IMR-90 (cell line): ENCODE results near the gene TPH1. TPM values are rescaled to one million over a fixed set of nuclear protein-coding genes. Genes with fewer than 3 reads are reported as not detected.

Experiments
- ATAC-seq: fragments of 200-7000 bp; cut with Tn5 transposase; 2 replicates; pipeline ENCODE4 v1.9.1; 2020; ENCODE audit warnings: low read depth, mild to moderate bottlenecking, moderate library complexity
- BruUV-seq: library from RNA; stranded (reverse); fragments of 400-500 nt; replicated peaks from 2 replicates; lab custom pipeline; 2021; lab: Mats Ljungman, UMichigan
- CTCF ChIA-PET: fragments of 300-600 bp; formaldehyde crosslinking; extraction: SDS; loops from one replicate; lab custom pipeline; 2021; ENCODE audit warnings: antibody characterized with exemption; lab: Yijun Ruan, JAX
- POLR2A ChIA-PET: fragments of 300-600 bp; sonication (Branson Sonifier 250); formaldehyde crosslinking; loops from one replicate; lab custom pipeline; 2022; ENCODE audit warnings: antibody characterized with exemption; ENCODE audit not compliant: unreplicated experiment; lab: Charles Lee
- DNase-seq: peaks from one replicate; pipeline ENCODE4 v3.0.0; 2013
- H2AFZ ChIP-seq: replicated peaks from 2 replicates; pipeline ENCODE3; 2013; ENCODE audit warnings: low read length, mild to moderate bottlenecking; ENCODE audit not compliant: poor library complexity
- H2AK5ac ChIP-seq: 2 replicates; pipeline ENCODE4 v1.6.1; 2013; ENCODE audit warnings: low read depth, low read length, inconsistent platforms
- H2AK9ac ChIP-seq: replicated peaks from 2 replicates; pipeline ENCODE3; 2013; ENCODE audit warnings: mild to moderate bottlenecking, low read depth, low read length, moderate library complexity; ENCODE audit not compliant: poor library complexity
- H2BK120ac ChIP-seq: 2 replicates; pipeline ENCODE4 v1.6.1; 2013; ENCODE audit warnings: low read depth, low read length, inconsistent platforms
- H2BK15ac ChIP-seq: 3 replicates; pipeline ENCODE4 v1.6.1; 2013; ENCODE audit warnings: low read depth, low read length, inconsistent platforms
- H2BK20ac ChIP-seq: 2 replicates; pipeline ENCODE4 v1.6.1; 2013; ENCODE audit warnings: low read depth, mild to moderate bottlenecking, inconsistent platforms, low read length, moderate library complexity
- H2BK5ac ChIP-seq: 2 replicates; pipeline ENCODE4 v1.6.1; 2013; ENCODE audit warnings: mild to moderate bottlenecking, low read depth, low read length, inconsistent platforms; ENCODE audit not compliant: poor library complexity, severe bottlenecking
- H3K14ac ChIP-seq: replicated peaks from 2 replicates; pipeline ENCODE4 v1.6.1; 2013; ENCODE audit warnings: low read depth, low read length, inconsistent platforms
- H3K18ac ChIP-seq: 2 replicates; pipeline ENCODE4 v1.6.1; 2013; ENCODE audit warnings: low read depth, low read length, control low read depth
- H3K23ac ChIP-seq: 2 replicates; pipeline ENCODE4 v1.6.1; 2013; ENCODE audit warnings: low read depth, low read length, inconsistent platforms
- H3K27ac ChIP-seq: 2 replicates; pipeline ENCODE4 v1.5.1; 2013; ENCODE audit warnings: mild to moderate bottlenecking, control low read depth, low read length; ENCODE audit not compliant: insufficient read depth
- H3K27me3 ChIP-seq: 2 replicates; pipeline ENCODE4 v1.6.1; 2013; ENCODE audit warnings: low read length; ENCODE audit not compliant: control insufficient read depth, insufficient read depth
- H3K36me3 ChIP-seq: 2 replicates; pipeline ENCODE4 v1.6.1; 2013; ENCODE audit warnings: low read length, mixed read lengths; ENCODE audit not compliant: control insufficient read depth, insufficient read depth
- H3K4ac ChIP-seq: 2 replicates; pipeline ENCODE4 v1.6.1; 2013; ENCODE audit warnings: low read depth, low read length, inconsistent platforms
- H3K4me1 ChIP-seq: 2 replicates; pipeline ENCODE4 v1.6.1; 2013; ENCODE audit warnings: low read length, mixed read lengths; ENCODE audit not compliant: control insufficient read depth, insufficient read depth
- H3K4me2 ChIP-seq: 2 replicates; pipeline ENCODE4 v1.6.1; 2013; ENCODE audit warnings: low read depth, mild to moderate bottlenecking, control low read depth, low read length, moderate library complexity
- H3K4me3 ChIP-seq: 2 replicates; pipeline ENCODE4 v1.5.1; 2013; ENCODE audit warnings: low read depth, mild to moderate bottlenecking, control low read depth, low read length, moderate library complexity; ENCODE audit not compliant: insufficient read depth
- H3K56ac ChIP-seq: 2 replicates; pipeline ENCODE4 v1.6.1; 2013; ENCODE audit warnings: low read length, inconsistent platforms; ENCODE audit not compliant: insufficient read depth; ENCODE audit errors: extremely low read depth
- H3K79me1 ChIP-seq, 2 experiments: 2 replicates each; pipeline ENCODE4 v1.6.1; 2013; ENCODE audit warnings: low read length in 2 of 2, inconsistent platforms in 1 of 2, low read depth in 1 of 2
- H3K9ac ChIP-seq: 2 replicates; pipeline ENCODE4 v1.6.1; 2013; ENCODE audit warnings: low read depth, low read length, control low read depth
- H3K9me1 ChIP-seq: 2 replicates; pipeline ENCODE4 v1.6.1; 2013; ENCODE audit warnings: low read length, inconsistent platforms; ENCODE audit not compliant: insufficient read depth
- H3K9me3 ChIP-seq: 2 replicates; pipeline ENCODE4 v1.6.1; 2013; ENCODE audit warnings: low read length; ENCODE audit not compliant: control insufficient read depth, insufficient read depth
- H4K20me1 ChIP-seq: 2 replicates; pipeline ENCODE4 v1.6.1; 2013; ENCODE audit warnings: low read length, inconsistent platforms; ENCODE audit not compliant: insufficient read depth
- H4K5ac ChIP-seq: 2 replicates; pipeline ENCODE4 v1.6.1; 2013; ENCODE audit warnings: mild to moderate bottlenecking, low read depth, low read length, control low read depth
- H4K8ac ChIP-seq, 2 experiments: 2 replicates each; pipeline ENCODE4 v1.6.1; 2013; ENCODE audit warnings: low read depth in 2 of 2, low read length in 2 of 2, control low read depth in 1 of 2, inconsistent platforms in 1 of 2
- H4K91ac ChIP-seq: 2 replicates; pipeline ENCODE4 v1.6.1; 2013; ENCODE audit warnings: low read depth, low read length, inconsistent platforms; ENCODE audit not compliant: insufficient read depth
- BHLHE40 ChIP-seq: fragments of 150-350 bp; IDR thresholded peaks from 2 replicates; pipeline ENCODE4 v1.6.1; 2016; ENCODE audit warnings: mild to moderate bottlenecking, low read depth, low read length
- POLR2A ChIP-seq: IDR thresholded peaks from 2 replicates; pipeline ENCODE4 v1.6.1; 2012; ENCODE audit warnings: mild to moderate bottlenecking, low read depth, low read length
- SMC3 ChIP-seq: fragments of 150-350 bp; IDR thresholded peaks from 2 replicates; pipeline ENCODE4 v1.6.1; 2016; ENCODE audit warnings: low read depth, mild to moderate bottlenecking, antibody characterized with exemption, low read length, moderate library complexity
- WGBS, 2 experiments: methylation state at CpG; one replicate each; pipeline versions ENCODE4 v1.1.5 to v1.1.7; 2013; ENCODE audit warnings: missing lambda C conversion rate in 2 of 2; ENCODE audit not compliant: insufficient read length in 1 of 2; ENCODE audit errors: extremely low coverage in 2 of 2; 5-methylcytosine and 5-hydroxymethylcytosine counted together
- dilution Hi-C: fragments of 300-500 bp; cut with HindIII; formaldehyde crosslinking; loops from one replicate; pipeline ENCODE4 v1.14.3; 2018; ENCODE audit warnings: low sequenced_read_pairs; ENCODE audit not compliant: unreplicated experiment
- in situ Hi-C: fragments of 300-500 bp; cut with MboI; formaldehyde crosslinking; loops from 3 replicates; pipeline ENCODE4 v1.14.3; 2019; ENCODE audit warnings: low sequenced_read_pairs, inconsistent platforms, mixed read lengths
- intact Hi-C: fragments of 100-400 bp; cut with micrococcal nuclease; formaldehyde crosslinking; loops from 2 replicates; pipeline ENCODE4 v1.10.0; 2022
- polyA plus RNA-seq, 3 experiments: library from polyadenylated mRNA; depleted of rRNA; stranded (reverse); fragments of >200 nt; gene quantifications; 2 replicates each; pipeline ENCODE4 v1.2.3, GENCODE V29; 2012; ENCODE audit warnings: low replicate concordance in 1 of 3
- total RNA-seq: library from RNA; depleted of rRNA; stranded (reverse); fragments of >200 nt; gene quantifications from 2 replicates; pipeline ENCODE4 v1.2.3, GENCODE V29; 2012

Gene TPH1
- total and polyA plus RNA-seq, 2 of the 4 experiments (the other 2 are of a cell fraction): under 0.01 to 0.07 TPM

DNA sequence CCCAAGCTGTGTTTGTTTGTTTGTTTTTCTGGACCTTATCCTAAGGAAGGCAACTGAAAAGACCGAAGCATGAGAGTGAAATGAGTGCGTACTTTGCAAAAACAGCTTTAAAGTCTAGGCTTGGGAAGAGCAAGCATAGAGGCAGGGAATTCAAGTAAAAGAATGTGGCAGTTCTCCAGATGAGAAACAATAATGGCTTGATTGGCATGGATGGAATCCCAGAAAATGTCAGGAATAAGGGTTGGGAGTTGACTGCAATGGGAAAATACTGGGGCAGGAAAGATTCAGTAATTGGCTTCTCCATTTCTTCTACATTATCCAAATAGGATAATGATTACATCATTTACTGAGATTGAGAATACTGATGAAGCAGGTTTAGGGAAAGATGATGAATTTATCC, 42.3 kb upstream of the TPH1 start:
- no peak overlapping the region for H3K27ac ChIP-seq
- dilution Hi-C loops (no loop called here), in situ Hi-C loops (no loop called here), intact Hi-C loops (no loop called here)
- H2AK5ac ChIP-seq: no peak overlapping the region
- H2BK15ac ChIP-seq: no peak overlapping the region
- H4K20me1 ChIP-seq: no peaks in the 10 kb centered on the region
- H2BK120ac ChIP-seq: no peak overlapping the region
- no TSS peak for BruUV-seq
- H3K36me3 ChIP-seq: peaks cover 22% of the 10 kb centered on the region
- ATAC-seq: no peak
- CTCF ChIA-PET: interaction anchor here (1.5 kb wide), 1 partner anchor 18 kb away, joined by 5 read pairs; the partner anchor contains the start of gene SAAL1
- no peaks in the 10 kb centered on the region for H3K79me1 ChIP-seq
- no peak overlapping the region for H3K4me3 ChIP-seq
- no peak overlapping the region for H3K4me2 ChIP-seq
- H2BK5ac ChIP-seq: no peak overlapping the region
- H3K14ac ChIP-seq: no peak overlapping the region
- no peak overlapping the region for H2AFZ ChIP-seq
- H3K9me3 ChIP-seq: no peaks in the 10 kb centered on the region
- 100% methylated on average over 2 of the region's 2 CpGs; no CpG with 5 or more reads in 1 of the 2 experiments for WGBS, 2 experiments
- H2AK9ac ChIP-seq: no peak overlapping the region
- H3K23ac ChIP-seq: no peak overlapping the region
- no peak overlapping the region for H3K56ac ChIP-seq
- no peak for DNase-seq
- H3K4ac ChIP-seq: no peak overlapping the region
- no peak overlapping the region for H2BK20ac ChIP-seq
- peaks cover 3% of the 10 kb centered on the region; the same call in 1 of the 2 replicates for H3K9me1 ChIP-seq
- H3K9ac ChIP-seq: no peak overlapping the region
- POLR2A ChIA-PET: no interaction called here
- TF ChIP-seq SMC3 (no peak), POLR2A (no peak), BHLHE40 (no peak)
- no peak overlapping the region for H3K18ac ChIP-seq
- H4K91ac ChIP-seq: no peak overlapping the region
- 0 out of 2 replicates have a peak, but pooled peaks cover 2% of the 10 kb centered on the region for H3K4me1 ChIP-seq
- no peak overlapping the region for H4K5ac ChIP-seq
- no peak overlapping the region for H4K8ac ChIP-seq
- no peaks in the 10 kb centered on the region for H3K27me3 ChIP-seq
